ENCODE data around the gene HMX1. TPM values are rescaled to one million over a fixed set of nuclear protein-coding genes. Genes with fewer than 3 reads are reported as not detected.

The HMX1 gene
- total and polyA plus RNA-seq, 12 donors: 0.15 TPM; not detected in 11

DNA sequence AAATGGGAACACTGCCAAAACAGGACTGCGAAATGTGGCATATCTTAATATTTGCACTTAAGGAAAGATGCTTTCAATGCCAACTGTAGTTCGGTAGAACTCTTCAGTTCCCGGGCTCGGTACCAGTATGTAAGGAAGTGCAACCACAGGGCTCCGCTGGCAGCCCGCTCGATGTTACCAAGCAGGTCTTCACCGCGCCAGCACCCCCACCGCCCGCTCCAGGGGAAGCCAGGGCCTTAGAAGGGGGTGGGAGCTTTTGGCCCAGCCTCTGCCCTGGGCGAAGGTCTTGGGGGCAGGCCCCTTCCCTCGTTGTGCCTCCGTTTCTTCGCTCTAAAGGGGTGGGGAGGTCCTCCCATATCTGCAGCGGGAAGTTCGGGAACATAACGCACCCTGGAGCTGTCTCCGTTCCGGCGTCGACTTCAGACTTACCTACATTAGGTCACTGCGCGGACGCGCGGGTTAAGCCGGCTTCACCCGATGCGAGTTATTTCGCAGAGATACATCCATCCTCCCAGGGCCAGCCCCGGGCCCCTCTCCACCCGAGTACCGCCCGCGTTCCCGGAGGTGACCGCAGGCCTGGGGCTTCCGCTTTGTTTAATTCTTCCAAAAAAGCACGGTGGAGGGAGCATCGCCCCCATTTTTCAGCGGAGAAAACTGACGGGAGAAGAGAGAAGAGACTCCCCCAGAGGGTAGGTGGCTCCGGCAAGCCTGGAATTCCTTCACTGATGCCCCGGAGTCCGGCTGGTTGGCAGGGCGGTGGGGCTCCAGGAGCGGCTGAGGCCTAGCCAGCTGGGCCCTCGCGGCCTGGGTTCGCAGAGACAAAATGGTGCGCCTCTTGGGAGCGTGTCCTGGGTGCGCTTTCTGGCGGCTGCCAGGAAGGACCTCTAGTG lies 1.0 kb upstream of the HMX1 start:
- ATAC-seq (no peak), DNase-seq (no peak)
- TF ChIP-seq, protein P1, sequence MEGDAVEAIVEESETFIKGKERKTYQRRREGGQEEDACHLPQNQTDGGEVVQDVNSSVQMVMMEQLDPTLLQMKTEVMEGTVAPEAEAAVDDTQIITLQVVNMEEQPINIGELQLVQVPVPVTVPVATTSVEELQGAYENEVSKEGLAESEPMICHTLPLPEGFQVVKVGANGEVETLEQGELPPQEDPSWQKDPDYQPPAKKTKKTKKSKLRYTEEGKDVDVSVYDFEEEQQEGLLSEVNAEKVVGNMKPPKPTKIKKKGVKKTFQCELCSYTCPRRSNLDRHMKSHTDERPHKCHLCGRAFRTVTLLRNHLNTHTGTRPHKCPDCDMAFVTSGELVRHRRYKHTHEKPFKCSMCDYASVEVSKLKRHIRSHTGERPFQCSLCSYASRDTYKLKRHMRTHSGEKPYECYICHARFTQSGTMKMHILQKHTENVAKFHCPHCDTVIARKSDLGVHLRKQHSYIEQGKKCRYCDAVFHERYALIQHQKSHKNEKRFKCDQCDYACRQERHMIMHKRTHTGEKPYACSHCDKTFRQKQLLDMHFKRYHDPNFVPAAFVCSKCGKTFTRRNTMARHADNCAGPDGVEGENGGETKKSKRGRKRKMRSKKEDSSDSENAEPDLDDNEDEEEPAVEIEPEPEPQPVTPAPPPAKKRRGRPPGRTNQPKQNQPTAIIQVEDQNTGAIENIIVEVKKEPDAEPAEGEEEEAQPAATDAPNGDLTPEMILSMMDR (IDR thresholded peaks at IDR 0.05): no peak
- Histone ChIP-seq H3K27ac (no peak overlapping the region), H3K27me3 (peaks cover 20 to 98% (median 93%) of the 10 kb centered on the region in 7 donors), H3K9me3 (no peaks in the 10 kb centered on the region), H3K4me3 (no peak overlapping the region), H3K4me1 (peaks cover 0 to 10% (median 0%) of the 10 kb centered on the region in 9 donors), H3K36me3 (no peaks in the 10 kb centered on the region)
- intact Hi-C loops (cut with DNase I): no loop called here
- 2% methylated on average over 55 of the region's 55 CpGs for WGBS, 2 donors

- DNase-seq: no peak
- peaks cover 0 to 18% (median 4%) of the 10 kb centered on the region in 9 donors for H3K4me1 ChIP-seq
- no peak overlapping the region for H3K4me3 ChIP-seq
- no peak for ATAC-seq
- peaks cover 23 to 98% (median 93%) of the 10 kb centered on the region in 7 donors for H3K27me3 ChIP-seq
- TF ChIP-seq, protein P1 (IDR thresholded peaks at IDR 0.05): no peak
- WGBS, 2 donors: 1 to 2% methylated on average over 30 to 52 of the region's 52 CpGs
- intact Hi-C loops (cut with DNase I): no loop called here
- no peaks in the 10 kb centered on the region for H3K36me3 ChIP-seq
- H3K27ac ChIP-seq: no peak overlapping the region
- no peaks in the 10 kb centered on the region for H3K9me3 ChIP-seq
These were observed 807 bp downstream of the HMX1 start for GRCh38 chr4:8870647-8871416.

DNA sequence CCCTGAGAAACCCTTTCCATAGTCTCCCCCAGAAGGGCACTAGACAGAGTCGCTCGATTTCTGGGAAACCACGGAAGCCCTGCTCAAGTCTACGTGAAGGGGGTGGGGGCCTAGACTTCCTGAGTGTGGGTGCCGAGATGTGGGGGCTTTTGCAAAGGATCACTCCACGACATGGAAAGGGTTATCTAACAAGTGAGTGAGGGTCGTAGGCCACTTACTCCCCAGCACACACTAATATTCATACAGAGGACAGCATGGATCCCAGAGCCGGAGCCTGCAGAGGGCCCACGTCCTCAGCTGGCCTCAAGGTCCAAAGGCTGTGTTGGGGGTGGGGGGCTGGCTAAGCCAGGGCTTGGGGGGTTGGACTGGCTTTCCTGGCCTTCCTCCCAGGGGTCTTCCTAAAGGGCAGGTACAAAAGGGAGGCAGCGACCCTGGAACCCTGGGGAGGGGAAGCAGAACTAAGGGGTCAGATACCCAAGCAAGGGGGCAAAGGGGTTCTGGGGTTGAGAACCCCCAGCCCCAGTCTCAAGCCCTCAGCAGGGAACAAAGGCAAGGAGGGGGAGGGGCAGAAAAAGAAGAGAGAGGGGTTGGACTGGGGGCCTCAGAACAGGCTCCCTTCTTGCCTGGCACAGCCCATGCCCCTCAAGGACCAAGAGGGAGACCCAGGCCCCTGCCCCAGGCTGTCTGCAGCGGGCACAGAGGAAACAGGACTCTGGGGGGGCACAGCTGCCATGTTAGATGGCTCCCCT lies 1.6 kb downstream of the HMX1 start:
- Histone ChIP-seq H3K4me3 (no peak overlapping the region), H3K27me3 (peaks cover 22 to 98% (median 93%) of the 10 kb centered on the region in 7 donors), H3K36me3 (no peaks in the 10 kb centered on the region), H3K27ac (no peak overlapping the region), H3K9me3 (no peaks in the 10 kb centered on the region), H3K4me1 (peaks cover 0 to 18% (median 4%) of the 10 kb centered on the region in 9 donors)
- intact Hi-C loops (cut with DNase I): no loop called here
- ATAC-seq: no peak
- no peak for DNase-seq
- TF ChIP-seq, protein P1 (IDR thresholded peaks at IDR 0.05): no peak
- WGBS, 2 donors: 8 to 10% methylated on average over 11 of the region's 11 CpGs

Measured in heart right ventricle (tissue), 16 donors.